IPS-18c (cell line): Measurements from ENCODE around the gene OS9.
"Not testable (repeated sequence)": the region's sequence is repeated elsewhere in the genome, so short reads cannot be mapped to it uniquely, and the experiment has no call there.

Experiments used
- H3K4me3 ChIP-seq: 2 replicates; pipeline ENCODE4 v1.7.0; 2013; ENCODE audit warnings: low read depth, mild to moderate bottlenecking, low read length, moderate library complexity; ENCODE audit not compliant: insufficient read depth
- H3K9me3 ChIP-seq: one replicate; pipeline ENCODE4 v1.6.1; 2013; ENCODE audit warnings: mild to moderate bottlenecking, low read length, moderate library complexity; ENCODE audit not compliant: control insufficient read depth, insufficient read depth

The OS9 gene, protein sequence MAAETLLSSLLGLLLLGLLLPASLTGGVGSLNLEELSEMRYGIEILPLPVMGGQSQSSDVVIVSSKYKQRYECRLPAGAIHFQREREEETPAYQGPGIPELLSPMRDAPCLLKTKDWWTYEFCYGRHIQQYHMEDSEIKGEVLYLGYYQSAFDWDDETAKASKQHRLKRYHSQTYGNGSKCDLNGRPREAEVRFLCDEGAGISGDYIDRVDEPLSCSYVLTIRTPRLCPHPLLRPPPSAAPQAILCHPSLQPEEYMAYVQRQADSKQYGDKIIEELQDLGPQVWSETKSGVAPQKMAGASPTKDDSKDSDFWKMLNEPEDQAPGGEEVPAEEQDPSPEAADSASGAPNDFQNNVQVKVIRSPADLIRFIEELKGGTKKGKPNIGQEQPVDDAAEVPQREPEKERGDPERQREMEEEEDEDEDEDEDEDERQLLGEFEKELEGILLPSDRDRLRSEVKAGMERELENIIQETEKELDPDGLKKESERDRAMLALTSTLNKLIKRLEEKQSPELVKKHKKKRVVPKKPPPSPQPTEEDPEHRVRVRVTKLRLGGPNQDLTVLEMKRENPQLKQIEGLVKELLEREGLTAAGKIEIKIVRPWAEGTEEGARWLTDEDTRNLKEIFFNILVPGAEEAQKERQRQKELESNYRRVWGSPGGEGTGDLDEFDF

GRCh38 chr12:57693659-57694458 lies at the start of gene OS9:
TSS of gene OS9 (plus strand) at chr12:57694132. CDS start at chr12:57694162, 30 bp downstream.
- Histone ChIP-seq H3K9me3 (no peaks in the 10 kb centered on the region), H3K4me3 (peak within 1 kb of the TSS; percentile 61)

- H3K4me3 ChIP-seq, H3K9me3 ChIP-seq: not testable (repeated sequence)
Observed at GRCh38 chr12:57645990-57646658, 47.8 kb upstream of the OS9 start.

- not testable (repeated sequence) for H3K9me3 ChIP-seq
Observed at GRCh38 chr12:57646659-57647049, 47.3 kb upstream of the OS9 start.

DNA sequence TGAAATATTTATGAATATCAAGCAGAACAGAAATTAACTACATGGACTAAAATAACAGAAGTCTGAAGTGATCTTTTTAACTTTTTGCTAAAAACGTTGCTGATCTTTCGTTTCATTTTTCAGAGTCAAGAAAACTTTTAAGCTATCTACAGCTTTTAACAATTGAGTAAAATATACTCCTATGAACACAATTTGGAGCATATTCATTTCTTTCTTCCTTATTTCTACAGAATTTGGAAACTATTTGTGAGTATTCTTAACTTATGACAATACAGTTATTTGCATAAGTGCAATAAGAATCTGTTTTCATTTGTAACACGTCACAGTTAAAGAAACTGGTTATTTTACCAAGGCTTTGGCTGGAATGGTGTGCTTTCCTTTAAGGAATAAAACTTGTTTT lies 39.9 kb upstream of the OS9 start:
- H3K4me3 ChIP-seq: no peak overlapping the region
- H3K9me3 ChIP-seq: peaks cover 14% of the 10 kb centered on the region

More at GRCh38 chr12:57646659-57647049, 47.3 kb upstream of the OS9 start:
- H3K4me3 ChIP-seq: not testable (repeated sequence)

GRCh38 chr12:57655541-57656240 lies 38.2 kb upstream of the OS9 start:
- no peak overlapping the region for H3K4me3 ChIP-seq
- H3K9me3 ChIP-seq: peaks cover 16% of the 10 kb centered on the region

DNA sequence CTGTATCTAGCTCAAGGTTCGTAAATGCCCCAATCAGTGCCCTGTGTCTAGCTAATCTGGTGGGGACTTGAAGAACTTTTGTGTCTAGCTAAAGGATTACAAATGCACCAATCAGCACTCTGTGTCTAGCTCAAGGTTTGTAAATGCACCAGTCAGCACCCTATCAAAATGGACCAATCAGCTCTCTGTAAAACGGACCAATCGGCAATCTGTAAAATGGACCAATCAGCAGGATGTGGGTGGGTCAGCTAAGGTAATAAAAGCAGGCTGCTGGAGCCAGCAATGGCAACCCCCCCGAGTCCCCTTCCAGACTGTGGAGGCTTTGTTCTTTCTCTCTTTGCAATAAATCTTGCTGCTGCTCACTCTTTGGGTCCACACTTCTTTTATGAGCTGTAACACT lies 37.5 kb upstream of the OS9 start:
- H3K9me3 ChIP-seq: peaks cover 16% of the 10 kb centered on the region
- H3K4me3 ChIP-seq: not testable (repeated sequence)

- Histone ChIP-seq H3K9me3 (peaks cover 16% of the 10 kb centered on the region), H3K4me3 (no peak overlapping the region; the same call in 1 of the 2 replicates)
Observed at GRCh38 chr12:57657744-57658143, 36.2 kb upstream of the OS9 start.

DNA sequence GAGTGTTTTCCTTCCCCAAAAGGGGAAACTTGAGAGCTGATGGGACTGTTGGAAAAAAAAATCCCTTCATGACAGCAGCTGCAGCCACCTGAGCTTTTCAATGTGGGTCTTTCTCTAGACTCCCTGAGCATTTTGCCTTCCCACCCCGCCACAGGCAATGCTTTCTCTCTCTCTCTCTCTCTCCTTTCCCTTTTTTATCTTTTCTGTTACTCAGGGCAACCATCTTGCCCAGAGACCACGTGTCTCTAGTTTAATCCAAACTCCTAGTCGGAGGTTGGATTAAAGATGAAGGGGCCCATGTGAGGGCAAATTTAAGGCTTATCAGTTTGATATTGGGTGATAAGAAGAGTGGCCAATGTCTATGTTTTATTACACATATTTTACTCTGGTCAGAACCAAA lies 35.0 kb upstream of the OS9 start:
- peaks cover 19% of the 10 kb centered on the region for H3K9me3 ChIP-seq

DNA sequence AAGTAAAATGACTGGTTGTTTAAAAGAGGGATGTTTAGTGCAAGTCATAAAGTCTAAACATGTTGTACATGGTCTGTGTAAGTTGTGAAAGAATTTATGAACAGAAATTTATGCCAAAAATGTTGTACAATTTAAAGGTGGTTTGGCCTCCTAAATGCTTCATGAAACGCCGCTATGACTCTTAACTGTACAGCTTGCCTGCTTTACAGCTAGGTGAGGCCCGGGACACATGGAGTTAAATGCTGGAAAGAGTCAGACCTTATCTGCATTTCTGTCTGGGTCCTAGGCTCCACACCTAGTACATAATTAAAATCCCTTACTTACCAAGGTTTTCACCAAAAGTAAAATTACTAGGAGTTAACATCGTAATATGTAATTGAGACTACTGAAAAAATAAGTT lies 32.6 kb upstream of the OS9 start:
- no peak overlapping the region for H3K4me3 ChIP-seq
- H3K9me3 ChIP-seq: peaks cover 13% of the 10 kb centered on the region

More for the DNA sequence above, 35.0 kb upstream of the OS9 start:
- no peak overlapping the region for H3K4me3 ChIP-seq

- H3K4me3 ChIP-seq, H3K9me3 ChIP-seq: not testable (repeated sequence)
Observed at GRCh38 chr12:57665066-57665820, 28.7 kb upstream of the OS9 start.

GRCh38 chr12:57666897-57667296 lies 27.0 kb upstream of the OS9 start:
- H3K4me3 ChIP-seq: no peak overlapping the region

GRCh38 chr12:57669691-57670090 lies 24.2 kb upstream of the OS9 start:
- H3K9me3 ChIP-seq, H3K4me3 ChIP-seq: not testable (repeated sequence)

More at GRCh38 chr12:57666897-57667296, 27.0 kb upstream of the OS9 start:
- peaks cover 3% of the 10 kb centered on the region for H3K9me3 ChIP-seq

DNA sequence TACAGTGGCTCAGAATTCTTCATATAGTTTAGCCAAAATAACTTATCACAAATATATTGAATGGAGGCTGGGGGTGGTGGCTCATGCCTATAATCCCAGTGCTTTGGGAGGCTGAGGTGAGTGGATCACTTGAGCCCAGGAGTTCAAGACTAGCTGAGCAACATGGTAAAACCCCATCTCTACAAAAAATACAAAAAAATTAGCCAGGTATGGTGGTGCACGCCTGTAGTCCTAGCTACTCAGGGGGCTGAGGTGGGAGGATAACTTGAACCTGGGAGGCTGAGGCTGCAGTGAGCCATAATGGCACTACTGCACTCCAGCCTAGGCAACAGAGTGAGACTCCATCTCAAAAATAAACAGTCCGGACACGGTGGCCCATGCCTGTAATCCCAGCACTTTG lies 22.1 kb upstream of the OS9 start:
- H3K4me3 ChIP-seq, H3K9me3 ChIP-seq: not testable (repeated sequence)

- Histone ChIP-seq H3K4me3 (no peak overlapping the region), H3K9me3 (no peaks in the 10 kb centered on the region)
Observed at GRCh38 chr12:57672801-57673200, 21.1 kb upstream of the OS9 start.

DNA sequence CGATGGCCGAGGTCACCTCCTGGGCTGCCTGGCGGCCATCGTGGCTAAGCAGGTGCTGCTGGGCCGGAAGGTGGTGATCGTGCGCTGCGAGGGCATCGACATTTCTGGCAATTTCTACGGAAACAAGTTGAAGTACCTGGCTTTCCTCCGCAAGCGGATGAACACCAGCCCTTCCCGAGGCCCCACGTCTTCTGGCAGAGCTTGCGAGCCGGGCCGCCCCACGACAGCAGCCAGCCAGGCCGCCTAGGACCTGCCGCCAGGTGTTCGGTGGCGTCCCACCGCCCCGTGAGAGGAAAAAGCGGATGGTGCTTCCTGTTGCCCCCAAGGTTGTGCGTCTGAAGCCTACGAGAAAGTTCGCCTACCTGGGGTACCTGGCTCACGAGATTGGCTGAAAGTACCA lies 19.2 kb upstream of the OS9 start:
- Histone ChIP-seq H3K4me3 (no peak overlapping the region), H3K9me3 (no peaks in the 10 kb centered on the region)

GRCh38 chr12:57677947-57678346 lies 16.0 kb upstream of the OS9 start:
- H3K4me3 ChIP-seq, H3K9me3 ChIP-seq: not testable (repeated sequence)
